ENCODE data around the gene RAB37.

DNA sequence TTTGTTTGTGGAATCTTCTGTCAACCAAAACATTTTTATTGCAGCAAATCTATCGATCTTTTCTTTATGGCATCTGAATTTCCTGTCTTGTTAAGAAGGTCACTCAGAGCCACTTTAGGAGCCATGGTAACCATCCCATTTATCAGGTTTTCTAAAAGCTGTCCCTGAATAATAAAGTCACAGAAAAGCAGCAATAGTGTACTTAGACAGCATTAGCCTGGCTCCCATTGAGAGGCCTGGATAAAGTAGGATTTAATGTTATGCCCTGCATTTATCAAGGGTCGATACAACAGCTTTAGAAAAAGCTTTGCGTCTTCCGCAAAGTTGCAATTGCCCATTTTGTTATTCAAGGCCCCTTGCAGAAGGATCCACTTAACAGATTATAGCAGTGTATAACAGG, 14.3 kb upstream of the RAB37 start:
- TF ChIP-seq, protein P1, sequence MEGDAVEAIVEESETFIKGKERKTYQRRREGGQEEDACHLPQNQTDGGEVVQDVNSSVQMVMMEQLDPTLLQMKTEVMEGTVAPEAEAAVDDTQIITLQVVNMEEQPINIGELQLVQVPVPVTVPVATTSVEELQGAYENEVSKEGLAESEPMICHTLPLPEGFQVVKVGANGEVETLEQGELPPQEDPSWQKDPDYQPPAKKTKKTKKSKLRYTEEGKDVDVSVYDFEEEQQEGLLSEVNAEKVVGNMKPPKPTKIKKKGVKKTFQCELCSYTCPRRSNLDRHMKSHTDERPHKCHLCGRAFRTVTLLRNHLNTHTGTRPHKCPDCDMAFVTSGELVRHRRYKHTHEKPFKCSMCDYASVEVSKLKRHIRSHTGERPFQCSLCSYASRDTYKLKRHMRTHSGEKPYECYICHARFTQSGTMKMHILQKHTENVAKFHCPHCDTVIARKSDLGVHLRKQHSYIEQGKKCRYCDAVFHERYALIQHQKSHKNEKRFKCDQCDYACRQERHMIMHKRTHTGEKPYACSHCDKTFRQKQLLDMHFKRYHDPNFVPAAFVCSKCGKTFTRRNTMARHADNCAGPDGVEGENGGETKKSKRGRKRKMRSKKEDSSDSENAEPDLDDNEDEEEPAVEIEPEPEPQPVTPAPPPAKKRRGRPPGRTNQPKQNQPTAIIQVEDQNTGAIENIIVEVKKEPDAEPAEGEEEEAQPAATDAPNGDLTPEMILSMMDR (conservative IDR thresholded peaks at IDR 0.05; ENCODE audit: low read length) = no peak
- TF ChIP-seq EZH2phosphoT487 (IDR thresholded peaks at IDR 0.05; ENCODE audit: borderline replicate concordance) = no peak

Data from Loucy (cell line).